Thymus (tissue), 11 donors: ENCODE results near the gene NGEF. TPM values are rescaled to one million over a fixed set of nuclear protein-coding genes. Genes with fewer than 3 reads are reported as not detected.
"Not testable (repeated sequence)": the region's sequence is repeated elsewhere in the genome, so short reads cannot be mapped to it uniquely, and the experiment has no call there.

Experiments used
- DNase-seq, 9 donors: peaks; one replicate each; pipeline ENCODE4 v3.0.0-alpha.2; 2013; ENCODE audit warnings: low spot score in 9 of 9, low read depth in 6 of 9, missing footprints in 1 of 9
- H3K27ac ChIP-seq, 2 donors: one replicate each; pipeline ENCODE4 v1.5.1; 2013; ENCODE audit warnings: control low read depth in 1 of 2, low read depth in 1 of 2, low read length in 1 of 2, mild to moderate bottlenecking in 1 of 2, moderate library complexity in 1 of 2
- H3K27me3 ChIP-seq, 2 donors: one replicate each; pipeline ENCODE4 v1.5.1; 2013; ENCODE audit warnings: low read length in 1 of 2; ENCODE audit not compliant: control insufficient read depth in 2 of 2, insufficient read depth in 1 of 2
- H3K36me3 ChIP-seq, 2 donors: one replicate each; pipeline ENCODE4 v1.5.1; 2013; ENCODE audit warnings: low read length in 1 of 2, mild to moderate bottlenecking in 1 of 2, moderate library complexity in 1 of 2; ENCODE audit not compliant: control insufficient read depth in 2 of 2, insufficient read depth in 2 of 2
- H3K4me1 ChIP-seq, 2 donors: one replicate each; pipeline ENCODE4 v1.5.1; 2013; ENCODE audit warnings: low read length in 2 of 2; ENCODE audit not compliant: control insufficient read depth in 2 of 2, insufficient read depth in 2 of 2
- H3K4me3 ChIP-seq, 2 donors: one replicate each; pipeline ENCODE4 v1.5.1; 2013; ENCODE audit warnings: low read length in 2 of 2, control low read depth in 1 of 2, mild to moderate bottlenecking in 1 of 2
- H3K9me3 ChIP-seq, 2 donors: one replicate each; pipeline ENCODE4 v1.5.1; 2013; ENCODE audit warnings: low read length in 1 of 2, mild to moderate bottlenecking in 1 of 2; ENCODE audit not compliant: control insufficient read depth in 2 of 2, insufficient read depth in 1 of 2
- WGBS: extraction: QIAGEN DNeasy Blood & Tissue Kit; methylation state at CpG from one replicate; pipeline ENCODE4 v1.1.7; 2013; 5-methylcytosine and 5-hydroxymethylcytosine counted together
- polyA plus RNA-seq: library from polyadenylated mRNA; stranded (reverse); fragments of 200-250 nt; gene quantifications from one replicate; pipeline ENCODE4 v1.2.3, GENCODE V29; 2013
- total RNA-seq: library from RNA; stranded (reverse); fragments of 120-200 nt; gene quantifications from one replicate; pipeline ENCODE4 v1.2.4, GENCODE V29; 2013
- donor health status: healthy.

Gene NGEF
- total and polyA plus RNA-seq, 2 donors, result 0.14 to 0.18 TPM

GRCh38 chr2:233023761-233024410 is 10.8 kb upstream of the NGEF start:
- no peaks in the 10 kb centered on the region for H3K36me3 ChIP-seq
- no peaks in the 10 kb centered on the region for H3K4me1 ChIP-seq
- H3K27ac ChIP-seq, result no peak overlapping the region
- DNase-seq, result no peak
- WGBS, result 96% methylated on average over 14 of the region's 14 CpGs
- no peaks in the 10 kb centered on the region for H3K9me3 ChIP-seq
- H3K27me3 ChIP-seq, result no peaks in the 10 kb centered on the region
- H3K4me3 ChIP-seq, result no peak overlapping the region

GRCh38 chr2:233023007-233023760 is 10.1 kb upstream of the NGEF start:
- Histone ChIP-seq H3K36me3 (no peaks in the 10 kb centered on the region), H3K9me3 (no peaks in the 10 kb centered on the region), H3K27me3 (no peaks in the 10 kb centered on the region), H3K4me1 (no peaks in the 10 kb centered on the region), H3K27ac (no peak overlapping the region), H3K4me3 (no peak overlapping the region)
- DNase-seq, result no peak
- WGBS, result 97% methylated on average over 18 of the region's 18 CpGs

GRCh38 chr2:233022561-233022960 is 9.5 kb upstream of the NGEF start:
- H3K4me1 ChIP-seq, result no peaks in the 10 kb centered on the region
- no peak overlapping the region for H3K27ac ChIP-seq
- no peaks in the 10 kb centered on the region for H3K9me3 ChIP-seq
- H3K36me3 ChIP-seq, result no peaks in the 10 kb centered on the region
- WGBS, result 97% methylated on average over 8 of the region's 8 CpGs
- H3K27me3 ChIP-seq, result no peaks in the 10 kb centered on the region
- DNase-seq, result no peak
- no peak overlapping the region for H3K4me3 ChIP-seq

- H3K27ac ChIP-seq, result no peak overlapping the region
- no peak for DNase-seq
- 95% methylated on average over 8 of the region's 8 CpGs for WGBS
- H3K27me3 ChIP-seq, result no peaks in the 10 kb centered on the region
- H3K4me3 ChIP-seq, result no peak overlapping the region
- H3K9me3 ChIP-seq, result no peaks in the 10 kb centered on the region
- no peaks in the 10 kb centered on the region for H3K36me3 ChIP-seq
- H3K4me1 ChIP-seq, result no peaks in the 10 kb centered on the region
Observed at GRCh38 chr2:233021771-233022170, 8.7 kb upstream of the NGEF start.

- H3K9me3 ChIP-seq, result no peaks in the 10 kb centered on the region
- H3K27me3 ChIP-seq, result no peaks in the 10 kb centered on the region
- no peak overlapping the region for H3K27ac ChIP-seq
- H3K36me3 ChIP-seq, result no peaks in the 10 kb centered on the region
- no peak for DNase-seq
- no peaks in the 10 kb centered on the region for H3K4me1 ChIP-seq
- WGBS, result 93% methylated on average over 2 of the region's 2 CpGs
- no peak overlapping the region for H3K4me3 ChIP-seq
Observed at GRCh38 chr2:233020454-233020853, 7.4 kb upstream of the NGEF start.

GRCh38 chr2:233019610-233020009 is 6.6 kb upstream of the NGEF start:
- not testable (repeated sequence) for H3K27me3 ChIP-seq, DNase-seq, H3K36me3 ChIP-seq, H3K27ac ChIP-seq, H3K4me1 ChIP-seq, H3K9me3 ChIP-seq, H3K4me3 ChIP-seq
- 96% methylated on average over 4 of the region's 4 CpGs for WGBS

GRCh38 chr2:233017947-233018346 is 4.9 kb upstream of the NGEF start:
- no peak overlapping the region for H3K4me3 ChIP-seq
- no peaks in the 10 kb centered on the region for H3K9me3 ChIP-seq
- H3K27ac ChIP-seq, result no peak overlapping the region
- no peak for DNase-seq
- no peaks in the 10 kb centered on the region for H3K4me1 ChIP-seq
- 97% methylated on average over 1 of the region's 1 CpG for WGBS
- no peaks in the 10 kb centered on the region for H3K36me3 ChIP-seq
- no peaks in the 10 kb centered on the region for H3K27me3 ChIP-seq

- H3K27ac ChIP-seq, result no peak overlapping the region
- DNase-seq, result no peak
- no peaks in the 10 kb centered on the region for H3K27me3 ChIP-seq
- no peak overlapping the region for H3K4me3 ChIP-seq
- peaks cover 0 to 6% of the 10 kb centered on the region in 2 donors for H3K4me1 ChIP-seq
- no peaks in the 10 kb centered on the region for H3K9me3 ChIP-seq
- no peaks in the 10 kb centered on the region for H3K36me3 ChIP-seq
- WGBS, result 97% methylated on average over 1 of the region's 1 CpG
Observed at GRCh38 chr2:233015019-233015645, 2.1 kb upstream of the NGEF start.

GRCh38 chr2:233013650-233014049 is 594 bp upstream of the NGEF start:
- DNase-seq, result no peak
- H3K27ac ChIP-seq, result no peak overlapping the region
- H3K4me3 ChIP-seq, result no peak overlapping the region
- no peaks in the 10 kb centered on the region for H3K27me3 ChIP-seq
- H3K9me3 ChIP-seq, result no peaks in the 10 kb centered on the region
- WGBS, result 98% methylated on average over 1 of the region's 1 CpG
- no peaks in the 10 kb centered on the region for H3K36me3 ChIP-seq
- peaks cover 0 to 6% of the 10 kb centered on the region in 2 donors for H3K4me1 ChIP-seq
